ENCODE results near the gene EDDM13.
"Not testable (repeated sequence)": the region's sequence is repeated elsewhere in the genome, so short reads cannot be mapped to it uniquely, and the experiment has no call there.

The EDDM13 gene

GRCh38 chr19:56295531-56296455 is 23.2 kb downstream of the EDDM13 start:
- DNase-seq (ENCODE audit: low read depth in 4 of 4, low spot score in 1 of 4): no peak

- no peak for DNase-seq (ENCODE audit: low read depth in 4 of 4, low spot score in 1 of 4)
Measured at GRCh38 chr19:56297010-56297409, 24.5 kb downstream of the EDDM13 start.

GRCh38 chr19:56299688-56300087 is 27.1 kb downstream of the EDDM13 start:
- DNase-seq (ENCODE audit: low read depth in 4 of 4, low spot score in 1 of 4): no peak

GRCh38 chr19:56301155-56301554 is 28.6 kb downstream of the EDDM13 start:
- no peak for DNase-seq (ENCODE audit: low read depth in 4 of 4, low spot score in 1 of 4)

GRCh38 chr19:56301886-56302620 is 29.5 kb downstream of the EDDM13 start:
- DNase-seq (ENCODE audit: low read depth in 4 of 4, low spot score in 1 of 4): no peak

- DNase-seq (ENCODE audit: low read depth in 4 of 4, low spot score in 1 of 4): no peak
Measured at GRCh38 chr19:56304243-56304642, 31.7 kb downstream of the EDDM13 start.

GRCh38 chr19:56306016-56306415 is 33.5 kb downstream of the EDDM13 start:
- DNase-seq (ENCODE audit: low read depth in 4 of 4, low spot score in 1 of 4): no peak

- not testable (repeated sequence) for DNase-seq (ENCODE audit: low read depth in 4 of 4, low spot score in 1 of 4)
Measured at GRCh38 chr19:56307062-56307461, 34.5 kb downstream of the EDDM13 start.

- no peak for DNase-seq (ENCODE audit: low read depth in 4 of 4, low spot score in 1 of 4)
Measured at GRCh38 chr19:56308792-56309191, 36.2 kb downstream of the EDDM13 start.

- DNase-seq (ENCODE audit: low read depth in 4 of 4, low spot score in 1 of 4): peak in 3 of 4 experiments; percentile 17 to 43 (median 25)
Measured at GRCh38 chr19:56309511-56310185, 37.1 kb downstream of the EDDM13 start.

- no peak for DNase-seq (ENCODE audit: low read depth in 4 of 4, low spot score in 1 of 4)
Measured at GRCh38 chr19:56310462-56310861, 37.9 kb downstream of the EDDM13 start.

GRCh38 chr19:56312342-56312741 is 39.8 kb downstream of the EDDM13 start:
- no peak for DNase-seq (ENCODE audit: low read depth in 4 of 4, low spot score in 1 of 4)

GRCh38 chr19:56312787-56313657 is 40.5 kb downstream of the EDDM13 start:
- DNase-seq (ENCODE audit: low read depth in 4 of 4, low spot score in 1 of 4): no peak

- no peak for DNase-seq (ENCODE audit: low read depth in 4 of 4, low spot score in 1 of 4)
Measured at GRCh38 chr19:56314018-56314380, 41.5 kb downstream of the EDDM13 start.

- DNase-seq (ENCODE audit: low read depth in 4 of 4, low spot score in 1 of 4): peak; percentile 95 to 99 (median 97)
Measured at GRCh38 chr19:56314381-56315076, 42.0 kb downstream of the EDDM13 start, which contains the start of gene ZSCAN5A. TSS of gene ZSCAN5A (minus strand) at chr19:56314839. CDS start at chr19:56225046, 89,793 bp downstream.

GRCh38 chr19:56315077-56315828 is 42.7 kb downstream of the EDDM13 start:
- peak; percentile 65 to 82 (median 78) for DNase-seq (ENCODE audit: low read depth in 4 of 4, low spot score in 1 of 4)

GRCh38 chr19:56316728-56317127 is 44.2 kb downstream of the EDDM13 start:
- DNase-seq (ENCODE audit: low read depth in 4 of 4, low spot score in 1 of 4): no peak

GRCh38 chr19:56317749-56318148 is 45.2 kb downstream of the EDDM13 start:
- no peak for DNase-seq (ENCODE audit: low read depth in 4 of 4, low spot score in 1 of 4)

- no peak for DNase-seq (ENCODE audit: low read depth in 4 of 4, low spot score in 1 of 4)
Measured at GRCh38 chr19:56319991-56320390, 47.4 kb downstream of the EDDM13 start.
